ACC112 (cell line): ENCODE results near the gene GPATCH3.
"Not testable (repeated sequence)": the region's sequence is repeated elsewhere in the genome, so short reads cannot be mapped to it uniquely, and the experiment has no call there.

ENCODE experiments used
- H2AFZ ChIP-seq: fragments of 200-600 bp; sonication (generic); one replicate; pipeline ENCODE4 v1.6.0; 2017; ENCODE audit warnings: antibody characterized with exemption, low read length; ENCODE audit not compliant: unreplicated experiment
- H3K27ac ChIP-seq: fragments of 200-600 bp; sonication (generic); 2 replicates; pipeline ENCODE4 v1.5.1; 2014; ENCODE audit warnings: low read depth, mild to moderate bottlenecking, antibody characterized with exemption, low read length, moderate library complexity
- H3K27me3 ChIP-seq: fragments of 200-600 bp; sonication (generic); 2 replicates; pipeline ENCODE4 v1.6.1; 2014; ENCODE audit warnings: mild to moderate bottlenecking, antibody characterized with exemption, low read length, moderate library complexity, mixed read lengths; ENCODE audit not compliant: insufficient read depth
- H3K36me3 ChIP-seq: fragments of 200-600 bp; sonication (generic); 2 replicates; pipeline ENCODE4 v1.6.1; 2016; ENCODE audit warnings: mild to moderate bottlenecking, antibody characterized with exemption, low read length, moderate library complexity, mixed read lengths; ENCODE audit not compliant: insufficient read depth
- H3K4me1 ChIP-seq: fragments of 200-600 bp; sonication (generic); one replicate; pipeline ENCODE4 v1.6.1; 2016; ENCODE audit warnings: low read length, mixed read lengths; ENCODE audit not compliant: insufficient read depth, unreplicated experiment, control insufficient read depth
- H3K4me3 ChIP-seq: fragments of 200-600 bp; sonication (generic); 2 replicates; pipeline ENCODE4 v1.5.1; 2014; ENCODE audit warnings: mild to moderate bottlenecking, low read depth, low read length
- H3K79me2 ChIP-seq: fragments of 200-600 bp; sonication (generic); one replicate; pipeline ENCODE4 v1.6.0; 2016; ENCODE audit warnings: low read length; ENCODE audit not compliant: control insufficient read depth, unreplicated experiment, insufficient read depth

Gene GPATCH3

GRCh38 chr1:26855636-26856035, 44.6 kb downstream of the GPATCH3 start:
- Histone ChIP-seq H3K4me3 (no peak overlapping the region), H3K27ac (no peak overlapping the region), H3K27me3 (no peaks in the 10 kb centered on the region), H3K4me1 (no peaks in the 10 kb centered on the region), H3K79me2 (no peaks in the 10 kb centered on the region), H2AFZ (no peak overlapping the region), H3K36me3 (peaks cover 4% of the 10 kb centered on the region; the same call in 1 of the 2 replicates)

GRCh38 chr1:26854906-26855305, 45.4 kb downstream of the GPATCH3 start:
- no peak overlapping the region for H2AFZ ChIP-seq
- H3K4me1 ChIP-seq, result peaks cover 3% of the 10 kb centered on the region
- H3K79me2 ChIP-seq, result no peaks in the 10 kb centered on the region
- peaks cover 10% of the 10 kb centered on the region; the same call in 1 of the 2 replicates for H3K36me3 ChIP-seq
- H3K4me3 ChIP-seq, result no peak overlapping the region
- H3K27ac ChIP-seq, result no peak overlapping the region
- H3K27me3 ChIP-seq, result no peaks in the 10 kb centered on the region

- no peak overlapping the region for H2AFZ ChIP-seq
These were observed 46.7 kb downstream of the GPATCH3 start for GRCh38 chr1:26853600-26853999.

GRCh38 chr1:26853156-26853555, 47.1 kb downstream of the GPATCH3 start:
- H3K36me3 ChIP-seq, result peaks cover 10% of the 10 kb centered on the region; the same call in 1 of the 2 replicates
- H3K27ac ChIP-seq, result no peak overlapping the region
- no peak overlapping the region for H3K4me3 ChIP-seq
- H3K4me1 ChIP-seq, result peaks cover 19% of the 10 kb centered on the region
- H3K79me2 ChIP-seq, result no peaks in the 10 kb centered on the region
- no peak overlapping the region for H2AFZ ChIP-seq
- no peaks in the 10 kb centered on the region for H3K27me3 ChIP-seq

More at GRCh38 chr1:26853600-26853999, 46.7 kb downstream of the GPATCH3 start:
- H3K4me3 ChIP-seq, result no peak overlapping the region
- peaks cover 10% of the 10 kb centered on the region; the same call in 1 of the 2 replicates for H3K36me3 ChIP-seq
- H3K27me3 ChIP-seq, result no peaks in the 10 kb centered on the region
- H3K27ac ChIP-seq, result no peak overlapping the region
- H3K79me2 ChIP-seq, result no peaks in the 10 kb centered on the region
- H3K4me1 ChIP-seq, result peaks cover 14% of the 10 kb centered on the region

GRCh38 chr1:26852701-26853100, 47.6 kb downstream of the GPATCH3 start:
- Histone ChIP-seq H2AFZ (no peak overlapping the region), H3K36me3 (peaks cover 10% of the 10 kb centered on the region; the same call in 1 of the 2 replicates), H3K4me3 (no peak overlapping the region), H3K27me3 (no peaks in the 10 kb centered on the region), H3K79me2 (no peaks in the 10 kb centered on the region), H3K4me1 (peaks cover 23% of the 10 kb centered on the region), H3K27ac (no peak overlapping the region)

DNA sequence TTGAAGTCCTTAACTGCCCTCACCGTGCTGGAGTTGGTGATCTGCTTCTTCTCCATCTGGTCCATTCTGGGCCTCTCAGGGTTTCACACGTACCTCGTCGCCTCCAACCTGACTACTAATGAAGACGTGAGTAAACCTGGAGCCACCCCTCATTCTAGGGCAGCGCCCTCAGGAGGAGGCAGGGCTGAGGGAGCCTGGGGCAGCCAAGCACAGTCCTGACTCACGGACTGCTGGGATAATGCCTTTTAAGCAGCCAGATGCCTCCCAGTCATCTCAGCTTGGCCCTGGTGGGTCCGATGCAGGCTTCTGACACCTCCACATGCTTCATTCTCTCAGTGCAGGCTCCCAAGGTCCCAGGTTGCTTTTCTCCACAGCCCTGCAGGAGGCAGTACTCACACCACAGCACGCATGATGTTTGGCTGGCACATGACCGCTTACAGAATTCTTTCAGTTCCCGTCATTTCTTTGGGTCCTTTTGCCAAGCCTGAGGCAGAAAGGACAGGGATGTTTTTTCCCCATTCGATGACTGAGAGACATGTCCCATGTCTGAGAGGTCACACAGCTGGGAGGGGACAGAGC, 49.1 kb downstream of the GPATCH3 start:
- Histone ChIP-seq H3K36me3 (peaks cover 10% of the 10 kb centered on the region; the same call in 1 of the 2 replicates), H3K4me3 (no peak overlapping the region), H3K27ac (no peak overlapping the region), H3K4me1 (peaks cover 26% of the 10 kb centered on the region), H2AFZ (no peak overlapping the region), H3K79me2 (no peaks in the 10 kb centered on the region), H3K27me3 (no peaks in the 10 kb centered on the region)

DNA sequence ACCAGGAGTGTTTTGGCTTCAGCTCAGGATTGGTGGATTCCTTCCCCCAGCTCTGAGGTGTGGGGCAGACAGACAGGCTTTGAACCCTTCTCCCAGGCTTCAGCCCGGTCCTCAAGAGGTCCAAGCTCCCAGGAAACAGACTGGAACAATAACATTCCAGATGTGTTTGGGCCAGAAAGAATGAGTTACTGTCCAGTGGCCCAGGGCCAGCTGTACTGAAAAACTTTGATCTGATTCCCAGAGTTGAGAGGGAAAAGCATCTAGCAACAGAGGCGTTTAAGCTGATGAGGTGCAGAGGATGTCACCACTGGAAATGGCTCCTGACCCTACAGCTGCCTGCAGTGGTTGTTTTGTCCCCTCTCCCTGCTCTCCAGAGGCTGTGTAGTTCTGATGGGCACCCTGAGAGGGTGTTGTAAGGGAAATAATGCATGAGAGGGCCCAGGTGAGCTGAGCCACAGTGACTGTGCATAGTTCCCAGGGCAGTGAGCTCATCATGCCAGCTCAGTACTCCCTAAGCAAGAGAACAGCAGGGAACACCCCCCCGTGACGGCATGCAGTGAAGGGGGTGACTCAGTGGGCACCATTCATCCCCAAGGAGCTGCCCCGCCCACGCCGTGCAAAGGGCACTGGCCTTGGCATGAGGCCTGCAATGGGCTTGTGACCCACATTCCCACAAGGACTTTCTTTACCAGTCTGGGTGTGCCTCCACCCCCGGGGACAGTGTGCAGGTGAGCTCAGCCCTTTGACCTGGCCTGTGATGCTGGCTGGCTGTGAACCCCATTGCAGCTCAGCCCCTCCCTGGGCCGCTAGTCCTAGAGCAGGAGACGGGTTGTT, 51.1 kb downstream of the GPATCH3 start:
- no peak overlapping the region for H2AFZ ChIP-seq

DNA sequence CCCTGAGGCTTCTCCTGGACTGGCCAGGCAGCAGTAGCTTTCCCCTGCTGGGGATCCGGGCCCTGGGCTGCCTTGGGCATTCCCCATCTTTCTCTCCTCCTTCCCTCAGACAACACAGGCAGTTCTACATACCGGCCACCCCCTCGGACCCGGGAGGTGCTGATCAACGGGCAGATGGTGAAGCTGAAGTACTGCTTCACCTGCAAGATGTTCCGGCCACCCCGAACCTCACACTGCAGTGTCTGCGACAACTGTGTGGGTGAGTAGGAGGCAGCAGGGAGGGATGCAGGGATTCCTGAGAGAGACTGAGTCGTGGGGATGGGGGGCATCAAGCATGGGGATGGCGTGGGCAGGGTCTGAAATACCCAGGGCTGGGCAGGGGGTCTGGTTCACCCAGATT, 51.8 kb downstream of the GPATCH3 start:
- no peaks in the 10 kb centered on the region for H3K27me3 ChIP-seq
- H3K4me1 ChIP-seq, result peaks cover 29% of the 10 kb centered on the region
- peaks cover 3% of the 10 kb centered on the region for H3K79me2 ChIP-seq
- peak overlapping the region; percentile 95 for H3K27ac ChIP-seq
- H3K36me3 ChIP-seq, result peaks cover 10% of the 10 kb centered on the region; the same call in 1 of the 2 replicates
- H2AFZ ChIP-seq, result no peak overlapping the region
- H3K4me3 ChIP-seq, result no peak overlapping the region

More for the DNA sequence above, 51.1 kb downstream of the GPATCH3 start:
- Histone ChIP-seq H3K4me1 (peaks cover 29% of the 10 kb centered on the region), H3K79me2 (peaks cover 3% of the 10 kb centered on the region), H3K27ac (peak overlapping the region; percentile 95), H3K27me3 (no peaks in the 10 kb centered on the region), H3K4me3 (no peak overlapping the region), H3K36me3 (peaks cover 10% of the 10 kb centered on the region; the same call in 1 of the 2 replicates)

GRCh38 chr1:26847826-26848225, 52.4 kb downstream of the GPATCH3 start:
- H3K36me3 ChIP-seq, H3K4me3 ChIP-seq, H3K27me3 ChIP-seq, H3K79me2 ChIP-seq, H2AFZ ChIP-seq: not testable (repeated sequence)
- H3K4me1 ChIP-seq, result peaks cover 29% of the 10 kb centered on the region
- H3K27ac ChIP-seq, result peak overlapping the region; percentile 95

GRCh38 chr1:26844424-26845196, 55.7 kb downstream of the GPATCH3 start:
- Histone ChIP-seq H3K4me1 (peaks cover 23% of the 10 kb centered on the region), H2AFZ (no peak overlapping the region), H3K36me3 (no peaks in the 10 kb centered on the region), H3K27ac (no peak overlapping the region), H3K27me3 (no peaks in the 10 kb centered on the region), H3K79me2 (peaks cover 3% of the 10 kb centered on the region), H3K4me3 (no peak overlapping the region)
